Activated naive CD4-positive, alpha-beta T cell treated with anti-CD3 and anti-CD28 coated beads for 36 hours (primary cell): ENCODE results near the gene PIK3IP1. TPM values are rescaled to one million over a fixed set of nuclear protein-coding genes. Genes with fewer than 3 reads are reported as not detected.
"Not testable (repeated sequence)": the region's sequence is repeated elsewhere in the genome, so short reads cannot be mapped to it uniquely, and the experiment has no call there.

Experiments used
- CTCF ChIA-PET: fragments of 350-600 bp; sonication (Branson Sonifier 250); formaldehyde crosslinking; loops from one replicate; lab custom pipeline; 2021; ENCODE audit warnings: antibody characterized with exemption; lab: Charles Lee
- DNase-seq: peaks from one replicate; pipeline ENCODE4 v3.0.0-alpha.2; 2020
- H3K27ac Mint-ChIP-seq: one replicate; pipeline ENCODE4 v1.8.0; 2021; ENCODE audit warnings: mild to moderate bottlenecking, mixed read lengths
- H3K27me3 Mint-ChIP-seq: one replicate; pipeline ENCODE4 v1.8.0; 2021; ENCODE audit warnings: low read depth, mixed read lengths
- H3K36me3 Mint-ChIP-seq: one replicate; pipeline ENCODE4 v1.8.0; 2021; ENCODE audit warnings: low read depth, mixed read lengths
- H3K4me1 Mint-ChIP-seq: one replicate; pipeline ENCODE4 v1.8.0; 2021; ENCODE audit warnings: low read depth, mixed read lengths
- H3K4me3 Mint-ChIP-seq: one replicate; pipeline ENCODE4 v1.8.0; 2021; ENCODE audit warnings: mild to moderate bottlenecking, moderate library complexity, mixed read lengths
- H3K9me3 Mint-ChIP-seq: one replicate; pipeline ENCODE4 v1.8.0; 2021; ENCODE audit warnings: mixed read lengths
- intact Hi-C: fragments of 100-400 bp; cut with micrococcal nuclease; formaldehyde crosslinking; loops from one replicate; pipeline ENCODE4 v1.15.1; 2023
- total RNA-seq, 2 experiments: library from RNA; stranded (reverse); gene quantifications; one replicate each; pipeline ENCODE4 v1.2.3, GENCODE V29; 2021

The PIK3IP1 gene
- total RNA-seq, 2 experiments from 2014 or later = 27.4 to 28.6 TPM

GRCh38 chr22:31262312-31263133, 29.8 kb downstream of the PIK3IP1 start:
- H3K4me1 Mint-ChIP-seq = peaks cover 2% of the 10 kb centered on the region
- H3K4me3 Mint-ChIP-seq = no peak overlapping the region
- CTCF ChIA-PET = interaction anchor here (2.5 kb wide), 1 partner anchor 11 kb away, joined by 12 read pairs; no protein-coding TSS in a partner anchor
- H3K9me3 Mint-ChIP-seq = no peaks in the 10 kb centered on the region
- no peaks in the 10 kb centered on the region for H3K27me3 Mint-ChIP-seq
- DNase-seq = no peak
- intact Hi-C loops = no loop called here
- peaks cover 25% of the 10 kb centered on the region for H3K36me3 Mint-ChIP-seq
- no peak overlapping the region for H3K27ac Mint-ChIP-seq

DNA sequence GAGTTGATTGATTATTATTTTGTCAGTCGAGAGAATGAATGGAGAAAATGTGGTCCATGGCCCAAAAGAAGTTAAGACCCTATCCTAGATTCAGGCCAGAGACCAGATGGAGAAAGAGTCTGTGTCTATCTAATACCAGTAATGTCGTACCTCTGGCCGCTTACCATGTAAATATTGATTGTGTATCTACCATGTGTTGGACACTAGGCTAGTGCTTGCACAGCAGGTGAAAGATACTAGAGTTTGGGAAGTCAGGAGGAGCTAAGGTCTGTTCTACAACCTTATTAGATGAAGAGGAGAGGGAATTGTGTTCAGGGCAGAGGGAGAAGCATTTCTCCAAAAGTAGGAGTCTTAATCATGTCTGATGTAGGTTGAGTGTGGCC, 31.8 kb downstream of the PIK3IP1 start:
- intact Hi-C loops = no loop called here
- H3K4me1 Mint-ChIP-seq = no peaks in the 10 kb centered on the region
- peaks cover 12% of the 10 kb centered on the region for H3K36me3 Mint-ChIP-seq
- CTCF ChIA-PET = interaction anchor here (0.6 kb wide), 1 partner anchor 723 kb away, joined by 7 read pairs; no protein-coding TSS in a partner anchor
- no peak overlapping the region for H3K4me3 Mint-ChIP-seq
- DNase-seq = no peak
- H3K27ac Mint-ChIP-seq = no peak overlapping the region
- H3K9me3 Mint-ChIP-seq = no peaks in the 10 kb centered on the region
- no peaks in the 10 kb centered on the region for H3K27me3 Mint-ChIP-seq

DNA sequence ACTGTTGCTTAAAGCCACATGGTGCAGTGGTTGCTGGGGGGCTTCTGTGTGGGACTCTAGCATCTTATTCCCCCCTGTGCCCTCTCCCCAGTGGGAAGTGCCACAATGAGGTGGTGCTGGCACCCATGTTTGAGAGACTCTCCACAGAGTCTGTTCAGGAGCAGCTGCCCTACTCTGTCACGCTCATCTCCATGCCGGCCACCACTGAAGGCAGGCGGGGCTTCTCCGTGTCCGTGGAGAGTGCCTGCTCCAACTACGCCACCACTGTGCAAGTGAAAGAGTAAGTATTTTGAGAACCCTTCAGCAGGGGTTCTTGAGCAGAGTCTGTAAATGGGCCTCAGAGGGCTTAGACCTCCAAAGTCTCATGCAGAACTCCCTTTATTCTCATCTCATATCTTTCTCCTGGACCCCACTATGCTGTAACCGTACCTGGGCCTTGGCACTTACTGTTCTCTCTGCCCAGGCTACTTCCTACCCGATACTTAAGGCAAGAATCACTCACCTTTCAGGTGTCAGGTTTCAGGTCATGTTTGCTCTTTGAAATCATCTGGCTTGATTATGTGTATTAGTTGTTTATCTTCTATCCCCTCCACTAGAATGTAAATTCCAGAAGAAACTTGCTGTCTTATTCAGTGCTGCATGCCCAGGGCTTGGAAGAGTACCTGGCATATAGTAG, 32.4 kb downstream of the PIK3IP1 start:
- no peaks in the 10 kb centered on the region for H3K4me1 Mint-ChIP-seq
- no peak overlapping the region for H3K4me3 Mint-ChIP-seq
- no peaks in the 10 kb centered on the region for H3K27me3 Mint-ChIP-seq
- no peak for DNase-seq
- intact Hi-C loops = no loop called here
- CTCF ChIA-PET = interaction anchor here (0.6 to 1.7 kb wide), 2 partner anchors 12 to 50 kb away, joined by 3 to 4 read pairs; no protein-coding TSS in a partner anchor
- peaks cover 12% of the 10 kb centered on the region for H3K36me3 Mint-ChIP-seq
- no peak overlapping the region for H3K27ac Mint-ChIP-seq
- H3K9me3 Mint-ChIP-seq = no peaks in the 10 kb centered on the region

DNA sequence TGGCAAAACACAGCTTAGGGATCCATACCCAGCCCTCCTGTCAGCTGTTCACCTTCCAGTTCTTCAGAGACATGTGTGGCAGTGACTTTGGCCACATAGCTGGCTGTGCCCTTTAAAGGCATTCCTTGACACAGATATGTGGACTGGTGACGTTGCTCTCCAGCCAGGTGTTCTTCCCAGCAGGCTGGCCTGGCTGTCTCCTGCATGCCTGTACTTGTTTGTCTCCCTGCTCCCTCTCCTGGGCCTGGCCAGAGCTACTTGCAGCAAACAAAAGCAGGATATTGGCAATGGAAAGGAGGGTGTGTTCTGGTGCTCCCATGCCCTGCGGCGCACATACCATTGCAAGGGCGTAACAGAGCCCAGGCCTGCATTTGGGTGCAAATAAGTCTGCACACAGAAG, 38.3 kb downstream of the PIK3IP1 start:
- H3K9me3 Mint-ChIP-seq = no peaks in the 10 kb centered on the region
- H3K4me3 Mint-ChIP-seq = no peak overlapping the region
- peaks cover 3% of the 10 kb centered on the region for H3K4me1 Mint-ChIP-seq
- no peak overlapping the region for H3K27ac Mint-ChIP-seq
- H3K27me3 Mint-ChIP-seq = no peaks in the 10 kb centered on the region
- intact Hi-C loops = no loop called here
- peaks cover 3% of the 10 kb centered on the region for H3K36me3 Mint-ChIP-seq
- DNase-seq = no peak
- CTCF ChIA-PET = interaction anchor here (1.3 kb wide), 1 partner anchor 36 kb away, joined by 4 read pairs; no protein-coding TSS in a partner anchor

DNA sequence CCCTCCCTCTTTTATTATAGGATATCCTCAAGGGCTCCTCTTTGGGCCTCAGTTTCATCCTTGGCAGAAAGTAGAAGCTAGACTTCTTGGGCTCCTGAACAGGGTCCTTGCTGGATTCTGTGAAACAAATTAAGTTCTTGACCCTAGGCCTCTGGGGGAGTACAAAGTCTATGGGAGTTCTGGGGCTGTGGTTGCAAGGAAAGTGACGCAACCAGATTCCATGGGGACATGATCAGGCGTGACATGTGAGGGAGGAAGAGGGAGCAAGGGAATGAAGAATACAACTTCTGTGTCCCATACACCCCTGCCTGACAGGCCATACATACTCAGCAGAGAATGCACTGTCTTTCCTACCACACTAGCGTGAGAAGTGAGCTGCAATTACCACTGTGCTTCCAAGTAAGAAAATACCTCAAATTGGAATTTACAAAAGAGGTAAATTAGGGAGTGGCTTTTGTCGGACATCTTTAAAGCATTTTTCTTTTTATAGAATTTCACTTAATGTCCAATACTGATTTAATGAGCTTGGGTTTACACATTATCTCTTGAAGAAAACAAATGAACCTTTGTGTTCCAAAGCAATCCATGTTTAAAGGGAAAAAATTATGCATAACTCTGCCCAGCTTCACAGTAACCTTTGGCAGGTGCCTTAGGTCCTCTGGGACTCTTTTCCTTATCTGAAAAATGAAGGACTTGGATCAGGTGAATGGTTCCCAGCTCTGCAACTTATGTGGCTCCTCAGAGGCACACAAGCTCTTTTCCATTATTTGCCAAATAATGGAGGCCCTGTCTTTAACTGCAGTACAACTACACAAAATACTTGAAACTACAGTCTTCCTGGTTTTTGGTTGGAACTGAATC, 41.3 kb downstream of the PIK3IP1 start:
- Mint-ChIP-seq H3K36me3 (no peaks in the 10 kb centered on the region), H3K4me1 (peaks cover 19% of the 10 kb centered on the region), H3K27ac (peak overlapping the region; percentile 31), H3K9me3 (no peaks in the 10 kb centered on the region), H3K27me3 (no peaks in the 10 kb centered on the region), H3K4me3 (no peak overlapping the region)
- intact Hi-C loops = no loop called here
- DNase-seq = no peak
- CTCF ChIA-PET = interaction anchor here (1.1 to 2.1 kb wide), 3 partner anchors 22 to 143 kb away, joined by 3 to 7 read pairs (median 4); partner anchors contain the start of genes LIMK2 and SELENOM

DNA sequence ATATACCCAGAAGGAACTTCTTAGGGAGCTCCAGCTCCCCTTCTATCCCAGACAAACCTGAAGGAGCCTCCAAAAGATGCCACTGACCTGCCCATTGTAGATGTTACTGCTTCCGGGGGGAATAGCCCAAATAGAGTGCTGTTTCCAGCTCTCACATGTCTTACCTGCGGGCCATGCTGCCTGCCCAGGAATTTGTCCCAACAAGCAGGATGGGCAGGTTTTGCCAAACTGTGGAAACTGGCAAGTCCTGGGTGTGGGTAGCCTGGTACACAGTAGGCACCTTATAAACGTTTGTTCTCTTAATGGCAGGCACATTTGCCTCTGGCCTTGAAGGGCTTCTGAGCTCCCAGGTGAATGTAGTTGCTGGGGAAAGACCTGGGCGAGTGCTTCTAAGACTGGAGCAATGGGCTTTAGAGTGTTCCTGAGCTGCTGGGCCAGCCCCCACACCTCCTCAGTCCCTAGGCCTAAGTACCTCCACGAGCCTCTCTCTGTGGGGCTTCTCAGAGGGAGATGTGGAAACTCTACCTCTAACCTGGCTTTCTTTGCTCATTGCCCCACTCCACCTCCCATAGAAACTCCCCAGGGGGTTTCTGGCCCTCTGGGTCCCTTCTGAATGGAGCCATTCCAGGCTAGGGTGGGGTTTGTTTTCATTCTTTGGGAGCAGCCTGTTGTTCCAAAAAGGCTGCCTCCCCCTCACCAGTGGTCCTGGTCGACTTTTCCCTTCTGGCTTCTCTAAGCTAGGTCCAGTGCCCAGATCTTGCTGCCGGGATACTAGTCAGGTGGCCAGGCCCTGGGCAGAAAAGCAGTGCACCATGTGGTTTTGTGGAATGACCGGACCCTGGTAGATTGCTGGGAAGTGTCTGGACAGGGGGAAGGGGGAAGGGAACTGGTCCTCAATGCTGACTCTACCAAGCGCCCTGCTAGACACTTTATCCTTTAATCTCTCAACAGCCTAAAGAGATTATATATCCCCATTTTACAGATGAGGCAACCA, 43.0 kb downstream of the PIK3IP1 start:
- CTCF ChIA-PET = interaction anchor here (0.7 to 1.4 kb wide), 2 partner anchors 37 to 38 kb away, joined by 3 to 5 read pairs; partner anchors contain the start of gene LIMK2
- no peak for DNase-seq
- no peaks in the 10 kb centered on the region for H3K9me3 Mint-ChIP-seq
- peaks cover 18% of the 10 kb centered on the region for H3K4me1 Mint-ChIP-seq
- intact Hi-C loops = no loop called here
- no peaks in the 10 kb centered on the region for H3K27me3 Mint-ChIP-seq
- H3K4me3 Mint-ChIP-seq = no peak overlapping the region
- no peaks in the 10 kb centered on the region for H3K36me3 Mint-ChIP-seq
- H3K27ac Mint-ChIP-seq = no peak overlapping the region

- no peak overlapping the region for H3K27ac Mint-ChIP-seq
- CTCF ChIA-PET = interaction anchor here (1.2 to 1.6 kb wide), 3 partner anchors 24 to 386 kb away, joined by 3 to 7 read pairs (median 5); partner anchors contain the start of gene LIMK2
These were observed 44.0 kb downstream of the PIK3IP1 start for GRCh38 chr22:31248138-31248745.

DNA sequence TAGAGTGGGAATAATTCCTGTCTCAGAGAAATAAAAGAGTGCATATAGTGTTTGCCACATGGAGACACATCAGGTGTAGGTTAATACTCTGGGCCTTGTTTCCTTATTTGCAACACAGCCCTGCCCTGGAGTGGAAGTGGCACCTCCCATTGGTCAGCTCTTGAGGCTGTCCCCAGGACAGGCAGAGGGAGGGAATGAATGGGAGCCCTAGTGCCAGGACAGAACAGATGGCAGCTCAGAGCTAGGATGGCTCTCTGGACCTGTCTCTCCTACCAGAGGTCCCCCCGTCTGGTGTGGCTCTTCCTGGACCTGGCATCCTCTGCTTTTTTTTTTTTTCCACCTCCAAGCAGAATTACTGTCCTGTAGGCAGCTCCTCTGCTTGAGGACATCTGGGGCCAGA, 44.6 kb downstream of the PIK3IP1 start:
- Mint-ChIP-seq H3K4me1 (peaks cover 21% of the 10 kb centered on the region), H3K27me3 (no peaks in the 10 kb centered on the region), H3K9me3 (no peaks in the 10 kb centered on the region), H3K36me3 (peaks cover 1% of the 10 kb centered on the region), H3K27ac (no peak overlapping the region), H3K4me3 (peak overlapping the region; percentile 19)
- CTCF ChIA-PET = interaction anchor here (0.6 to 1.6 kb wide), 4 partner anchors 24 to 386 kb away, joined by 3 to 7 read pairs (median 4); partner anchors contain the start of gene LIMK2
- no peak for DNase-seq
- intact Hi-C loops = no loop called here

More at GRCh38 chr22:31248138-31248745, 44.0 kb downstream of the PIK3IP1 start:
- Mint-ChIP-seq H3K36me3 (no peaks in the 10 kb centered on the region), H3K9me3 (no peaks in the 10 kb centered on the region), H3K27me3 (no peaks in the 10 kb centered on the region), H3K4me1 (peaks cover 19% of the 10 kb centered on the region), H3K4me3 (peak overlapping the region; percentile 19)
- DNase-seq = peak; percentile 76
- intact Hi-C loops = no loop called here

- Mint-ChIP-seq H3K36me3 (peaks cover 1% of the 10 kb centered on the region), H3K4me1 (peaks cover 21% of the 10 kb centered on the region), H3K4me3 (no peak overlapping the region), H3K9me3 (no peaks in the 10 kb centered on the region), H3K27me3 (no peaks in the 10 kb centered on the region), H3K27ac (no peak overlapping the region)
- DNase-seq = no peak
- CTCF ChIA-PET = interaction anchor here (0.6 to 1.6 kb wide), 3 partner anchors 26 to 387 kb away, joined by 3 to 7 read pairs (median 3); no protein-coding TSS in a partner anchor
- intact Hi-C loops = no loop called here
These were observed 45.6 kb downstream of the PIK3IP1 start for GRCh38 chr22:31246687-31247086.

DNA sequence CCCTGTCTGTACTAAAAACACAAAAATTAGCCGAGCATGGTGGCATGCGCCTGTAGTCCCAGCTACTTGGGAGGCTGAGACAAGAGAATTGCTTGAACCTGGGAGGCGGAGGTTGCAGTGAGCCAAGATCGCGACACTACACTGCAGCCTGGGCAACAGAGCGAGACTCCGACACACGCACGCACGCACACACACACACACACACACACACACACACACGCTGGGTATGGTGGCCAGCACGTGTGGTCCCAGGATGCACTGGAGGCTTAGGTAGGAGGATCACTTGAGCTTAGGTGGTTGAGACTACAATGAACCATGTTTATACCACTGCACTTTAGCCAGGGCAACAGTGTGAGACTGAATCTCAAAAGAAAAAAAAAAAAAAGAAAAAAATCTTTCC, 46.3 kb downstream of the PIK3IP1 start:
- CTCF ChIA-PET = interaction anchor here (0.6 kb wide), 1 partner anchor 45 kb away, joined by 3 read pairs; no protein-coding TSS in a partner anchor
- H3K27ac Mint-ChIP-seq, DNase-seq, H3K36me3 Mint-ChIP-seq, H3K4me3 Mint-ChIP-seq, H3K27me3 Mint-ChIP-seq, H3K9me3 Mint-ChIP-seq, intact Hi-C loops: not testable (repeated sequence)
- peaks cover 24% of the 10 kb centered on the region for H3K4me1 Mint-ChIP-seq
